Mesothelial cell of epicardium (in vitro differentiated cells): ENCODE data around the gene CMIP. TPM values are rescaled to one million over a fixed set of nuclear protein-coding genes. Genes with fewer than 3 reads are reported as not detected.
A peak's percentile ranks its signal among the peaks of the same experiment; 100 is the strongest.
"Not testable (repeated sequence)": the region's sequence is repeated elsewhere in the genome, so short reads cannot be mapped to it uniquely, and the experiment has no call there.

Source experiments
- DNase-seq, 2 experiments: peaks; one replicate each; pipeline ENCODE4 v3.0.0; 2021; ENCODE audit warnings: low spot score in 2 of 2; ENCODE audit not compliant: unreplicated experiment in 2 of 2
- H3K27ac Mint-ChIP-seq: 2 replicates; pipeline ENCODE4 v1.8.0; 2021; ENCODE audit warnings: mixed read lengths
- H3K27me3 Mint-ChIP-seq: 2 replicates; pipeline ENCODE4 v1.8.0; 2021; ENCODE audit warnings: low read depth, mixed read lengths
- H3K36me3 Mint-ChIP-seq: 2 replicates; pipeline ENCODE4 v1.8.0; 2021; ENCODE audit warnings: mixed read lengths
- H3K4me1 Mint-ChIP-seq: 2 replicates; pipeline ENCODE4 v1.8.0; 2021; ENCODE audit warnings: mixed read lengths
- H3K4me3 Mint-ChIP-seq: 2 replicates; pipeline ENCODE4 v1.8.0; 2021; ENCODE audit warnings: mild to moderate bottlenecking, moderate library complexity, mixed read lengths
- H3K9me3 Mint-ChIP-seq: 2 replicates; pipeline ENCODE4 v1.8.0; 2021; ENCODE audit warnings: mixed read lengths
- total RNA-seq: library from RNA; stranded (reverse); gene quantifications from 3 replicates; pipeline ENCODE4 v1.2.1, GENCODE V29; 2021
- TF ChIP-seq, protein P1 (sequence below): fragments of 200-600 bp; sonication (generic); IDR thresholded peaks from one replicate; pipeline ENCODE4 v1.5.0; 2021; ENCODE audit warnings: antibody characterized with exemption; ENCODE audit not compliant: unreplicated experiment

CMIP gene
- total RNA-seq, 1 donor from 2014 or later: 71.0 TPM

DNA sequence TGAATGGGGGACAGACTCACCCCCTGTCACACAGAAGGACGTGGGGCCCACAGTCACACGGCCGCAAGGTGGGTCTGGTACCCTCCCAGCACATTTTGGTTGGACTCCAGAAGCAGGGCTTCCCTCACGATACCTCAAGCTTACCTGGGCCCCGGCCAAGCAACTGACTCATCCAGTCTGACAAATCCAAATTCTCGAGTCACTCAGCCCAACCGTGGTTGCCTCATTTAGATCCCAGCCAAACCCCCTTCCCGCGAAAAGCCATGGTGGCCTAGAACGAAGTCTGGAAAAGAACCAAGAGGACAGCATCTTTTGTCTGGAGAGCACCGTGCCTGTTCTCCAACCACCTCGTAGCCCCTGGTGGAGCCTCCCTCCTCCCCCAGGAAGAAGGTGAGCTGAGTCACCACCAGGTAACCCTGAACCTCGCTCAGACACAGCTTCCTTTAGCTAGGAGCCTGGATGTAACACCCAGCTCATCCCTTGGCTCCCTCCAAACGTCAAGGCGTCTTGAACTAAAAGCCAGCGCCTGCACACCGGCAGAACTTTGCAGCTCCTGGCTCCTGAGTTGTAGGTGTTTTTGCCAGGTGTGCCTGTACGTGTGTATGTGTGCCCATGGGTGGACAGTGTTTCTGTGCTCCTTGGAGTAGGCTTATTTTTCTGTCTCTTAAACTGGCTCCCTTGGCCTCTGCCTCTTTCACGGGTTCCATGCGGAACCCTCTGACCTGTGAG is 78.9 kb downstream of the CMIP start:
- peaks cover 1% of the 10 kb centered on the region for H3K9me3 Mint-ChIP-seq
- peak overlapping the region; percentile 41 for H3K27ac Mint-ChIP-seq
- no peak for DNase-seq
- no peak overlapping the region for H3K4me3 Mint-ChIP-seq
- TF ChIP-seq, protein P1, sequence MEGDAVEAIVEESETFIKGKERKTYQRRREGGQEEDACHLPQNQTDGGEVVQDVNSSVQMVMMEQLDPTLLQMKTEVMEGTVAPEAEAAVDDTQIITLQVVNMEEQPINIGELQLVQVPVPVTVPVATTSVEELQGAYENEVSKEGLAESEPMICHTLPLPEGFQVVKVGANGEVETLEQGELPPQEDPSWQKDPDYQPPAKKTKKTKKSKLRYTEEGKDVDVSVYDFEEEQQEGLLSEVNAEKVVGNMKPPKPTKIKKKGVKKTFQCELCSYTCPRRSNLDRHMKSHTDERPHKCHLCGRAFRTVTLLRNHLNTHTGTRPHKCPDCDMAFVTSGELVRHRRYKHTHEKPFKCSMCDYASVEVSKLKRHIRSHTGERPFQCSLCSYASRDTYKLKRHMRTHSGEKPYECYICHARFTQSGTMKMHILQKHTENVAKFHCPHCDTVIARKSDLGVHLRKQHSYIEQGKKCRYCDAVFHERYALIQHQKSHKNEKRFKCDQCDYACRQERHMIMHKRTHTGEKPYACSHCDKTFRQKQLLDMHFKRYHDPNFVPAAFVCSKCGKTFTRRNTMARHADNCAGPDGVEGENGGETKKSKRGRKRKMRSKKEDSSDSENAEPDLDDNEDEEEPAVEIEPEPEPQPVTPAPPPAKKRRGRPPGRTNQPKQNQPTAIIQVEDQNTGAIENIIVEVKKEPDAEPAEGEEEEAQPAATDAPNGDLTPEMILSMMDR: no peak
- peaks cover 5% of the 10 kb centered on the region for H3K36me3 Mint-ChIP-seq
- no peaks in the 10 kb centered on the region for H3K27me3 Mint-ChIP-seq
- H3K4me1 Mint-ChIP-seq: peaks cover 28% of the 10 kb centered on the region

DNA sequence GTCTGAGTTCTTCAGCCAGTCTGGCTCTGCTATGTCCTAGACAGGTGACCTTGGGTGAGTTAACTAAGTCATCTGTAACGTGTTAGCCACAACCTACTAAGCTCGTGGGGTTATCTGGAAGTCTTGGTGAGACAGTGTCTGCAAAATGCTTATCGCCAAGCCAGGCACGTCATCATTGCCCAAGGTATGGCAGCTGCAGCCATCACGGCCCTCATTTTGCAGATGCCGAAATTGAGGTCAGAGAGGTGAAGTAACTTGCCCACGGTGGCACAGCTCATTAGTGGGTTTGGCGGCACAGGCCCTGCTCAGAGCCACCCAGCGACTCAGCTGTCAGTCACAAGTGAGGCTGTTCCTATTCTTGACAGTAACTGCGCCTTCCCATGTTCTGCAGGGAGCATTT is 79.8 kb downstream of the CMIP start:
- peaks cover 10% of the 10 kb centered on the region for H3K9me3 Mint-ChIP-seq
- H3K27me3 Mint-ChIP-seq: no peaks in the 10 kb centered on the region
- peaks cover 28% of the 10 kb centered on the region for H3K4me1 Mint-ChIP-seq
- TF ChIP-seq, protein P1: no peak
- peaks cover 10% of the 10 kb centered on the region for H3K36me3 Mint-ChIP-seq
- H3K4me3 Mint-ChIP-seq: no peak overlapping the region
- H3K27ac Mint-ChIP-seq: peak overlapping the region; percentile 30
- DNase-seq: no peak

DNA sequence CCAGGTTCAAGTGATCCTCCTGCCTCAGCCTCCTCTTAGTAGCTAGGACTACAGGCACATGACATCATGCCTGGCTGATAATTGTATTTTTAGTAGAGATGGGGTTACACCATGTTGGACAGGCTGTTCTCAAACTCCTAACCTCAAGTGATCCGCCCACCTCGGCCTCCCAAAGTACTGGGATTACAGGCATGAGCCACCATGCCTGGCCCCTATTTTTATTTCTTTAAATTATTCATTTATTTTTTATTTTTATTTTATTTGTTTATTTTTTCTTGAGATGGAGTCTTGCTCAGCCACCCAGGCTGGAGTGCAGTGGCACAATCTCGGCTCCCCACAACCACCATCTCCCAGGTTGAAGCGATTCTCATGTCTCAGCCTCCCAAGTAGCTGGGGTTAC is 80.3 kb downstream of the CMIP start:
- H3K27me3 Mint-ChIP-seq, DNase-seq, H3K4me3 Mint-ChIP-seq, H3K27ac Mint-ChIP-seq: not testable (repeated sequence)
- Mint-ChIP-seq H3K9me3 (peaks cover 12% of the 10 kb centered on the region), H3K36me3 (peaks cover 15% of the 10 kb centered on the region), H3K4me1 (peaks cover 28% of the 10 kb centered on the region)

DNA sequence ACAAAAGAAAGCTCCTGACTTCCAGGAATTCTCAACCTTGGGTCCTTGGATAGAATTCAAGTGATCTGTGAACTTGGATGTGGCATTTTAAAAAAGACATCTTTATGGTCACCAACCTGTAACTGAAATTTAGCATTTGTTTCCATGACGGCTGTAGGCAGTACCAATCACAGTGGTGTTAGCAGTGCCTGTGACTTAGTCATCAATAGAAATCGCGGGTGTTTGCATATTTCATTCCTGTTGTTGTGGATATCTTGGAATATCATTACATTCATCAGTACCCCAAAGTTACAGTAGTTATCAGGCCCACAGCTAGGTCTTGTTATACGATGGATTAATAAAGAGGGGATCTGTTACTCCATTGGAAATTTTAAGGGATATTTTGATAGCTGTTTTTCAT is 81.6 kb downstream of the CMIP start:
- no peaks in the 10 kb centered on the region for H3K27me3 Mint-ChIP-seq
- H3K4me3 Mint-ChIP-seq: no peak overlapping the region
- H3K36me3 Mint-ChIP-seq: peaks cover 20% of the 10 kb centered on the region
- peaks cover 35% of the 10 kb centered on the region for H3K4me1 Mint-ChIP-seq
- DNase-seq: no peak
- peak overlapping the region; percentile 93 for H3K27ac Mint-ChIP-seq
- peaks cover 12% of the 10 kb centered on the region for H3K9me3 Mint-ChIP-seq
- TF ChIP-seq, protein P1: no peak

DNA sequence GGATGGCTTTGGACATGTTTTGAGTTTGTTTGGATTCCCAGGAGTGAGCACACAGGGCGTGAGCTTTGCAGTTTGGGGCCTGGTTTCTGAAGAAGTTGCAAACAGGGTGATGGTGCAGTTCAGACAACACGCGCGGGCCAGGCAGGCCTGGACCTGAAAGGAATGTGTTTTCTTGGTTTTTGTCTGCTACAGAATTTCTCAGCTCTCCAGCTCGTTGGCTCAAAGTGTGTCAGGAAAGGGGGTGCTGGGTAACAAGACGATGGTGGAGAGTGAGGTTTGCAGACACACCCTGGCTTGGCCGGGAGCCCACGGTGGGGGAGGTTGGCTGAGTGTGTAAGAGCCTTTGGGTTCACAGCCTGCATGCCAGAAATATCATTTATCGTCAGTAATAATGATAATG is 82.3 kb downstream of the CMIP start:
- no peaks in the 10 kb centered on the region for H3K27me3 Mint-ChIP-seq
- peaks cover 41% of the 10 kb centered on the region for H3K4me1 Mint-ChIP-seq
- H3K4me3 Mint-ChIP-seq: no peak overlapping the region
- DNase-seq: peak in 1 of 2 experiments; percentile 51
- TF ChIP-seq, protein P1: no peak
- peak overlapping the region; percentile 93 for H3K27ac Mint-ChIP-seq
- H3K36me3 Mint-ChIP-seq: peaks cover 23% of the 10 kb centered on the region
- H3K9me3 Mint-ChIP-seq: peaks cover 12% of the 10 kb centered on the region

DNA sequence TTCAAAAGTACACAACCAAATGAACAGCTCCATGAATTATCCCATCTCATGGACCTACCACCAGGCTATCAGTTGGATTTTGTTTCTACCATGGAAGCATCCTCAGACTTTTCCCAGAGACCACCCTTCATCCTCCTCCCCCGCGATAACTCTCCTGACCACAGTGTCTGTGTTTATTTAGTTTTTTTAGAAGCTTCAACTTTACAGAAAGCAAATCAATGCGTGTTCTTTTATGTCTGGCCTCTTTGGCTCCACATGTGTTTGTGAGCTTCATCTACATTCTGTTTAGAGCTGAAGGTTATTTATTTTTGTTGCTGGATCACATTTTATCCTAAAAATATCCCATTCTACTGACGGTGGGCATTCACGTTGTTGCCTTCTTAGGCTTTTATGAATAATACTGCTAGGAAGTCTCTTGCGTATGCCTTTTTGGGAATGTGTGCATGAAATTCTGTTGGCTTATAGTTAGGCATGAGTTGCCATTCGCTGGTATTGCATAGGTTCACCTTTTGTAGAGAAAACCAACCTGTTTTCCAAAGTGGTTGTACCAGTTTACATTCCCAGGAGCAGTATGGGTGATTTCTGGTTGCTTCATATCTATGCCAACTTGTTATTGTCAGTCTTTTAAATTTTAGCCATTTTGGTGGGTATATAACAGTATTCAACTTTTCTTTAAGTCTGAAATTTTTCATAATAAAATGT is 83.0 kb downstream of the CMIP start:
- TF ChIP-seq, protein P1: no peak
- H3K36me3 Mint-ChIP-seq: peaks cover 25% of the 10 kb centered on the region
- peak overlapping the region; percentile 93 for H3K27ac Mint-ChIP-seq
- no peaks in the 10 kb centered on the region for H3K27me3 Mint-ChIP-seq
- no peak for DNase-seq
- no peak overlapping the region for H3K4me3 Mint-ChIP-seq
- H3K9me3 Mint-ChIP-seq: peaks cover 12% of the 10 kb centered on the region
- peaks cover 43% of the 10 kb centered on the region for H3K4me1 Mint-ChIP-seq
